ENCODE measurements around the gene PRF1. TPM values are rescaled to one million over a fixed set of nuclear protein-coding genes. Genes with fewer than 3 reads are reported as not detected.

The PRF1 gene
- polyA plus RNA-seq, 1 donor (not counting 4 experiments of a cell fraction or from before 2014, with no cell fraction given), result not detected

GRCh38 chr10:70562036-70562755 lies 40.3 kb downstream of the PRF1 start:
- H3K27me3 ChIP-seq (ENCODE audit: control insufficient read depth, extremely low read depth, insufficient read depth, low read length), result peaks cover 9% of the 10 kb centered on the region
- H3K4me1 ChIP-seq (ENCODE audit: control insufficient read depth, extremely low read depth, insufficient read depth, low read length), result no peaks in the 10 kb centered on the region
- no peak for DNase-seq (ENCODE audit: low read depth, low spot score)
- H3K4me2 ChIP-seq (ENCODE audit: control insufficient read depth, extremely low read depth, insufficient read depth, low read depth, low read length), result no peak overlapping the region
- H3K79me2 ChIP-seq (ENCODE audit: control insufficient read depth, insufficient read depth, low read length), result no peaks in the 10 kb centered on the region
- dilution Hi-C loops (cut with MboI; ENCODE audit: extremely low pct_ligation_motif_present, low sequenced_read_pairs), result no loop called here
- no peak for TF ChIP-seq EZH2 (IDR thresholded peaks at IDR 0.05; ENCODE audit: low read length)
- TF ChIP-seq, protein P1, sequence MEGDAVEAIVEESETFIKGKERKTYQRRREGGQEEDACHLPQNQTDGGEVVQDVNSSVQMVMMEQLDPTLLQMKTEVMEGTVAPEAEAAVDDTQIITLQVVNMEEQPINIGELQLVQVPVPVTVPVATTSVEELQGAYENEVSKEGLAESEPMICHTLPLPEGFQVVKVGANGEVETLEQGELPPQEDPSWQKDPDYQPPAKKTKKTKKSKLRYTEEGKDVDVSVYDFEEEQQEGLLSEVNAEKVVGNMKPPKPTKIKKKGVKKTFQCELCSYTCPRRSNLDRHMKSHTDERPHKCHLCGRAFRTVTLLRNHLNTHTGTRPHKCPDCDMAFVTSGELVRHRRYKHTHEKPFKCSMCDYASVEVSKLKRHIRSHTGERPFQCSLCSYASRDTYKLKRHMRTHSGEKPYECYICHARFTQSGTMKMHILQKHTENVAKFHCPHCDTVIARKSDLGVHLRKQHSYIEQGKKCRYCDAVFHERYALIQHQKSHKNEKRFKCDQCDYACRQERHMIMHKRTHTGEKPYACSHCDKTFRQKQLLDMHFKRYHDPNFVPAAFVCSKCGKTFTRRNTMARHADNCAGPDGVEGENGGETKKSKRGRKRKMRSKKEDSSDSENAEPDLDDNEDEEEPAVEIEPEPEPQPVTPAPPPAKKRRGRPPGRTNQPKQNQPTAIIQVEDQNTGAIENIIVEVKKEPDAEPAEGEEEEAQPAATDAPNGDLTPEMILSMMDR (optimal IDR thresholded peaks at IDR 0.05 in 1 of 3, IDR thresholded peaks at IDR 0.05 in 1 of 3, conservative IDR thresholded peaks at IDR 0.05 in 1 of 3; ENCODE audit: extremely low read depth in 1 of 3, insufficient read depth in 2 of 3, low read length in 3 of 3), result no peak
- H3K9me1 ChIP-seq (ENCODE audit: control insufficient read depth, extremely low read depth, insufficient read depth, low read length), result no peaks in the 10 kb centered on the region
- no peak for FAIRE-seq
- H4K20me1 ChIP-seq (ENCODE audit: control insufficient read depth, extremely low read depth, insufficient read depth, low read length), result no peaks in the 10 kb centered on the region
- H3K9me3 ChIP-seq (ENCODE audit: control insufficient read depth, low read depth, low read length), result no peaks in the 10 kb centered on the region
- H3K9ac ChIP-seq (ENCODE audit: control insufficient read depth, extremely low read depth, insufficient read depth, low read length), result no peak overlapping the region
- no peak overlapping the region for H2AFZ ChIP-seq (ENCODE audit: control insufficient read depth, low read length)
- H3K27ac ChIP-seq (ENCODE audit: control insufficient read depth, insufficient read depth, low read length), result no peak overlapping the region
- no peaks in the 10 kb centered on the region for H3K36me3 ChIP-seq (ENCODE audit: control insufficient read depth in 2 of 2, extremely low read depth in 1 of 2, insufficient read depth in 2 of 2, low read length in 2 of 2)
- no peak overlapping the region for H3K4me3 ChIP-seq (ENCODE audit: control insufficient read depth in 2 of 3, extremely low read depth in 1 of 3, insufficient read depth in 2 of 3, low read depth in 1 of 3, low read length in 3 of 3)

DNA sequence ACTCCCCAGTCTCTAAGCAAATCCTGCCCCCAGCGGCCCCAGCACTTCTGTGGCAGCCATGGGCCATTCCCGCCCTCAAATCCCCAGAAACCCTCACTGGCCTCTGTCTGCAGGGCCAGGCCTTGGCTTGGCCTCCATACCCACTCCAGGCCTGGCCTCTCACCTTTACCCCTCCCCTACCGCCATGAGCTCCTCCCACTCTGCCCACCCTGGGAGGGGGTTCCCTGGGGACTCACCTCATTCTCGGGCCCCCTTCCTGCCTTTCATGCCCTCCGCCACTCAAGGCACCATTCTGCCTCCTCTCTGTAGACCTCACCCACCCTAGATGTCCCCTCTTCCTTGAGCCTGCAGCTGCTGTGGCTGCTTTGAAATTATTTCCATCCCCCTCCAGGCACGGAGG lies 41.0 kb downstream of the PRF1 start:
- TF ChIP-seq EZH2 (IDR thresholded peaks at IDR 0.05; ENCODE audit: low read length), result no peak
- TF ChIP-seq, protein P1 (optimal IDR thresholded peaks at IDR 0.05 in 1 of 3, IDR thresholded peaks at IDR 0.05 in 1 of 3, conservative IDR thresholded peaks at IDR 0.05 in 1 of 3; ENCODE audit: extremely low read depth in 1 of 3, insufficient read depth in 2 of 3, low read length in 3 of 3), result no peak
- Histone ChIP-seq H3K4me2 (ENCODE audit: control insufficient read depth, extremely low read depth, insufficient read depth, low read depth, low read length) (no peak overlapping the region), H3K9ac (ENCODE audit: control insufficient read depth, extremely low read depth, insufficient read depth, low read length) (no peak overlapping the region), H3K27me3 (ENCODE audit: control insufficient read depth, extremely low read depth, insufficient read depth, low read length) (peaks cover 9% of the 10 kb centered on the region), H2AFZ (ENCODE audit: control insufficient read depth, low read length) (no peak overlapping the region), H3K4me1 (ENCODE audit: control insufficient read depth, extremely low read depth, insufficient read depth, low read length) (no peaks in the 10 kb centered on the region), H3K9me3 (ENCODE audit: control insufficient read depth, low read depth, low read length) (no peaks in the 10 kb centered on the region), H4K20me1 (ENCODE audit: control insufficient read depth, extremely low read depth, insufficient read depth, low read length) (no peaks in the 10 kb centered on the region), H3K27ac (ENCODE audit: control insufficient read depth, insufficient read depth, low read length) (no peak overlapping the region), H3K36me3 (ENCODE audit: control insufficient read depth in 2 of 2, extremely low read depth in 1 of 2, insufficient read depth in 2 of 2, low read length in 2 of 2) (no peaks in the 10 kb centered on the region), H3K9me1 (ENCODE audit: control insufficient read depth, extremely low read depth, insufficient read depth, low read length) (no peaks in the 10 kb centered on the region), H3K4me3 (ENCODE audit: control insufficient read depth in 2 of 3, extremely low read depth in 1 of 3, insufficient read depth in 2 of 3, low read depth in 1 of 3, low read length in 3 of 3) (no peak overlapping the region), H3K79me2 (ENCODE audit: control insufficient read depth, insufficient read depth, low read length) (no peaks in the 10 kb centered on the region)
- FAIRE-seq, result no peak
- DNase-seq (ENCODE audit: low read depth, low spot score), result no peak
- dilution Hi-C loops (cut with MboI; ENCODE audit: extremely low pct_ligation_motif_present, low sequenced_read_pairs), result no loop called here

Data from keratinocyte (primary cell).